Hepatocyte (in vitro differentiated cells): Measurements from ENCODE around the gene MACF1.

Experiments used
- CTCF ChIP-seq: fragments of 200-600 bp; sonication (generic); IDR thresholded peaks from 2 replicates; pipeline ENCODE4 v1.5.1; 2016; ENCODE audit warnings: antibody characterized with exemption, mild to moderate bottlenecking; ENCODE audit not compliant: poor library complexity
- EZH2 ChIP-seq: fragments of 200-600 bp; sonication (generic); IDR thresholded peaks from 2 replicates; pipeline ENCODE4 v1.6.1; 2016; ENCODE audit warnings: antibody characterized with exemption, mild to moderate bottlenecking, borderline replicate concordance

- TF ChIP-seq EZH2 (no peak), CTCF (no peak)
Observed at GRCh38 chr1:39328095-39328494, 123.6 kb downstream of the MACF1 start.
